ENCODE measurements around the gene BARHL2.

DNA sequence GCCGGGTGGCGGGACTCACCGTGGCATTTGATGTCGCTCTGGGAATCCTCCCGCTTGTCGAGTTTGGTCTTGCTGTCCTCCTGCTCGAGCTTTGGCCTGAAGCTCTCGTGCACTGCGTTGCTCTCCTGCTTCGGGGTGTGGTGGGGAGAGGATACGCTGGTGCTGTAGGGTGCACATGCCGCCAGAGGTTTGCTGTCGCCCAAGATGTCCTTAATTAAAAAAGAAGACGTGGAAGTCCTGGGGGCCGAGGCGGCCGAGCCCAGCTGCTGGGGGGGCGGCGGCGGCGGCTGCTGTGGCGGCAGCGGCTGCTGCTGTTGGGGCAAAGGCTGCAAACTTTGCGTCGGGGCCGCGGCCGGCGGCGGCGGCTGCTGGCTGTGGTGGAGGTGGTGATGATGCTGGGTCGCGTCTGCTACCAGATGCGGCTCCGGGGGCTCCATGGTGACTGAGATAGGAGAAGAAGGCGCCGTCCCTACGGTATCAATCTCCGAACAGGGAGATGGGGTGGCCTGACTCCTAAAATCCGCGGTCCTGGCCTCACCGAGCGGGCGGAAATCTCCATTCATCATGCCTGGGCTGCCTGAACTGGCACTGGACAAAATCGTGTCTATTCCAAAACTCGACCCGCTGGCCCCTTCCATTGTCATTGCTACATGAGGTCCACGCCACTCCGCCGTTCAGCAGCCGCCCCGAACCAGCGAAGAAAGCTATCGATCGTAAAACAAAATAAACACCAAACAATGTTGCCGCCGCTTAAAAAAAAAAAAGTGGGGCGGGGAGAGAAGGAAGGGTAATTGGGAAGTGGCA is at the start of gene BARHL2:
- TF ChIP-seq, protein P1, sequence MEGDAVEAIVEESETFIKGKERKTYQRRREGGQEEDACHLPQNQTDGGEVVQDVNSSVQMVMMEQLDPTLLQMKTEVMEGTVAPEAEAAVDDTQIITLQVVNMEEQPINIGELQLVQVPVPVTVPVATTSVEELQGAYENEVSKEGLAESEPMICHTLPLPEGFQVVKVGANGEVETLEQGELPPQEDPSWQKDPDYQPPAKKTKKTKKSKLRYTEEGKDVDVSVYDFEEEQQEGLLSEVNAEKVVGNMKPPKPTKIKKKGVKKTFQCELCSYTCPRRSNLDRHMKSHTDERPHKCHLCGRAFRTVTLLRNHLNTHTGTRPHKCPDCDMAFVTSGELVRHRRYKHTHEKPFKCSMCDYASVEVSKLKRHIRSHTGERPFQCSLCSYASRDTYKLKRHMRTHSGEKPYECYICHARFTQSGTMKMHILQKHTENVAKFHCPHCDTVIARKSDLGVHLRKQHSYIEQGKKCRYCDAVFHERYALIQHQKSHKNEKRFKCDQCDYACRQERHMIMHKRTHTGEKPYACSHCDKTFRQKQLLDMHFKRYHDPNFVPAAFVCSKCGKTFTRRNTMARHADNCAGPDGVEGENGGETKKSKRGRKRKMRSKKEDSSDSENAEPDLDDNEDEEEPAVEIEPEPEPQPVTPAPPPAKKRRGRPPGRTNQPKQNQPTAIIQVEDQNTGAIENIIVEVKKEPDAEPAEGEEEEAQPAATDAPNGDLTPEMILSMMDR (IDR thresholded peaks at IDR 0.05) = no peak
- TF ChIP-seq POLR2AphosphoS5 (IDR thresholded peaks at IDR 0.05) = no peak
- no peak for TF ChIP-seq EP300 (IDR thresholded peaks at IDR 0.05; ENCODE audit: low read depth)
- no peak for TF ChIP-seq POLR2A (IDR thresholded peaks at IDR 0.05)
